K562 (cell line): Measurements from ENCODE around the gene DNAJC2. TPM values are rescaled to one million over a fixed set of nuclear protein-coding genes. Genes with fewer than 3 reads are reported as not detected.

Experiments
- BCL6 ChIP-seq: fragments of 250-450 bp; sonication (Bioruptor Pico); IDR thresholded peaks from 2 replicates; pipeline ENCODE4 v1.4.0; 2020
- CCAR2 ChIP-seq: fragments of 200-400 bp; formaldehyde crosslinking; IDR thresholded peaks from 2 replicates; pipeline ENCODE4 v1.6.1; 2017; ENCODE audit warnings: mild to moderate bottlenecking, low read depth, low read length
- DIDO1 ChIP-seq: fragments of 450-650 bp; IDR thresholded peaks from 2 replicates; pipeline ENCODE4 v1.6.1; 2016; ENCODE audit warnings: low read depth, missing biosample characterization, missing genetic modification characterization
- ETV6 ChIP-seq, 3 experiments: fragments of 150-350 bp in 1 of 3; sonication (generic) in 1 of 3; formaldehyde crosslinking in 1 of 3; IDR thresholded peaks; 2 replicates each; pipeline versions ENCODE4 v1.6.1 to v1.8.0; 2014 to 2022; ENCODE audit warnings: borderline replicate concordance in 2 of 3, low read depth in 2 of 3, antibody characterized with exemption in 1 of 3, low read length in 1 of 3, mild to moderate bottlenecking in 1 of 3, missing genetic modification reagents in 1 of 3
- FOXM1 ChIP-seq, 2 experiments: fragments of 450-650 bp in 1 of 2; sonication (generic) in 1 of 2; formaldehyde crosslinking in 1 of 2; IDR thresholded peaks; 2 replicates each; pipeline versions ENCODE4 v1.6.1 to v1.9.0; 2017 to 2022; ENCODE audit warnings: low read depth in 2 of 2, mild to moderate bottlenecking in 2 of 2, missing genetic modification reagents in 1 of 2, moderate library complexity in 1 of 2
- HDAC3 ChIP-seq: fragments of 450-650 bp; IDR thresholded peaks from 2 replicates; pipeline ENCODE4 v1.6.1; 2018; ENCODE audit warnings: borderline replicate concordance, mild to moderate bottlenecking, moderate library complexity; ENCODE audit not compliant: partially characterized antibody
- HDAC6 ChIP-seq: IDR thresholded peaks from 2 replicates; pipeline ENCODE4 v1.6.1; 2012; ENCODE audit warnings: low read depth, mild to moderate bottlenecking, control low read depth, inconsistent platforms, low read length, moderate library complexity
- ILK ChIP-seq: fragments of 450-650 bp; IDR thresholded peaks from 2 replicates; pipeline ENCODE4 v1.6.1; 2016; ENCODE audit warnings: missing genetic modification characterization, low read depth, mild to moderate bottlenecking, missing compliant biosample characterization, moderate library complexity, borderline replicate concordance
- KAT2B ChIP-seq: IDR thresholded peaks from one replicate; pipeline ENCODE4 v1.6.1; 2012; ENCODE audit warnings: low read depth, mild to moderate bottlenecking, control low read depth, inconsistent platforms, low read length, moderate library complexity
- KLF13 ChIP-seq: fragments of 450-650 bp; IDR thresholded peaks from 2 replicates; pipeline ENCODE4 v1.6.1; 2016; ENCODE audit warnings: missing genetic modification characterization, low read depth, mild to moderate bottlenecking, missing compliant biosample characterization, moderate library complexity, borderline replicate concordance
- MAZ ChIP-seq, 2 experiments: fragments of 450-650 bp in 1 of 2; sonication (generic) in 1 of 2; formaldehyde crosslinking; IDR thresholded peaks in 1 of 2; conservative IDR thresholded peaks in 1 of 2; 2 replicates each; pipeline versions ENCODE4 v1.4.0 to v1.5.0; 2020; ENCODE audit warnings: mild to moderate bottlenecking in 1 of 2, missing genetic modification reagents in 1 of 2
- MLLT1 ChIP-seq, 2 experiments: fragments of 450-650 bp; IDR thresholded peaks; 2 replicates each; pipeline ENCODE4 v1.6.1; 2016
- NCOA2 ChIP-seq, 2 experiments: fragments of 450-650 bp; IDR thresholded peaks; 2 replicates each; pipeline ENCODE4 v1.6.1; 2018; ENCODE audit warnings: mild to moderate bottlenecking in 2 of 2, moderate library complexity in 1 of 2; ENCODE audit not compliant: partially characterized antibody in 2 of 2
- PML ChIP-seq: IDR thresholded peaks from 2 replicates; pipeline ENCODE4 v1.6.1; 2012; ENCODE audit warnings: low read length, inconsistent platforms
- POLR3A ChIP-seq: IDR thresholded peaks from 2 replicates; pipeline ENCODE4 v1.6.1; 2011; ENCODE audit warnings: borderline replicate concordance, mild to moderate bottlenecking, moderate library complexity; ENCODE audit not compliant: insufficient read length, insufficient read depth; ENCODE audit errors: extremely low read depth
- RFX5 ChIP-seq: IDR thresholded peaks from 2 replicates; pipeline ENCODE4 v1.6.1; 2011; ENCODE audit warnings: low read depth, mild to moderate bottlenecking, improper control_type of control experiment, low read length
- TAF15 ChIP-seq: fragments of 200-400 bp; formaldehyde crosslinking; IDR thresholded peaks from 2 replicates; pipeline ENCODE4 v1.6.1; 2017; ENCODE audit warnings: mild to moderate bottlenecking, low read depth, low read length, moderate library complexity
- TCF7 ChIP-seq: sonication (generic); IDR thresholded peaks from 2 replicates; pipeline ENCODE4 v1.6.1; 2016; ENCODE audit warnings: antibody characterized with exemption, borderline replicate concordance
- WHSC1 ChIP-seq: IDR thresholded peaks from one replicate; pipeline ENCODE4 v1.6.1; 2012; ENCODE audit warnings: low read length, control low read depth, inconsistent platforms
- ZFP91 ChIP-seq: sonication (generic); formaldehyde crosslinking; IDR thresholded peaks from 2 replicates; pipeline ENCODE4 v1.8.0; 2022; ENCODE audit warnings: mild to moderate bottlenecking, missing genetic modification reagents
- ZNF449 ChIP-seq: fragments of 250-450 bp; sonication (Bioruptor Pico); IDR thresholded peaks from 2 replicates; pipeline ENCODE4 v1.8.0; 2022; ENCODE audit warnings: moderate library complexity, mild to moderate bottlenecking, inconsistent platforms
- ZNF507 ChIP-seq: conservative IDR thresholded peaks from 2 replicates; pipeline ENCODE4 v1.6.1; 2017; ENCODE audit warnings: missing genetic modification characterization, missing compliant biosample characterization
- ZNF695 ChIP-seq: fragments of 450-650 bp; formaldehyde crosslinking; IDR thresholded peaks from 2 replicates; pipeline ENCODE4 v1.4.0; 2020; ENCODE audit warnings: mild to moderate bottlenecking, moderate library complexity
- polyA plus RNA-seq, 8 experiments: library from polyadenylated mRNA; depleted of rRNA in 4 of 8; stranded (reverse) in 5 of 8; unstranded in 3 of 8; fragments of >200 nt; fragmentation: Nextera tagmentation in 2 of 8; fragmentation: Illumina TruSeq in 1 of 8; extraction: Ambion mirVana in 2 of 8; extraction: Trizol in 1 of 8; gene quantifications; 2 replicates each; pipeline versions ENCODE4 v1.2.1 to v1.2.3, GENCODE V29; 2011 to 2014; ENCODE audit warnings: inconsistent platforms in 1 of 8, missing spikeins in 1 of 8
- total RNA-seq, 7 experiments: library from RNA; depleted of rRNA in 6 of 7; stranded (reverse); fragments of >200 nt in 6 of 7; fragmentation: Illumina TruSeq in 2 of 7; extraction: Trizol in 2 of 7; gene quantifications; 2 replicates each; pipeline versions ENCODE4 v1.2.1 to v1.2.3, GENCODE V29; 2011 to 2021; ENCODE audit warnings: low replicate concordance in 1 of 7

The DNAJC2 gene
- total and polyA plus RNA-seq, 9 of the 15 experiments (the other 6 are each of a cell fraction or from before 2014, with no cell fraction given): 40.2 to 157 (median 92.1) TPM

GRCh38 chr7:103344453-103345149 is at the start of gene DNAJC2 (continued):
- TF ChIP-seq MAZ (CRISPR knock-in tag; conservative IDR thresholded peaks at IDR 0.05 in 1 of 2, IDR thresholded peaks at IDR 0.05 in 1 of 2) (peak; percentile 95 to 99), KAT2B (no peak), MLLT1 (IDR thresholded peaks at IDR 0.05) (peak in 1 of 2 experiments; percentile 69; a peak in 2 of 4 replicates), TAF15 (no peak), ZNF449 (CRISPR knock-in tag) (no peak; the same call in 1 of the 2 replicates), ZFP91 (CRISPR knock-in tag) (no peak; the same call in 1 of the 2 replicates), HDAC3 (no peak), ILK (tag) (no peak), FOXM1 (IDR thresholded peaks at IDR 0.05; ENCODE audit: low read depth) (peak; percentile 75), FOXM1 (CRISPR knock-in tag; IDR thresholded peaks at IDR 0.05; ENCODE audit: low read depth) (no peak), ZNF507 (tag) (no peak), DIDO1 (tag) (peak; percentile 88), CCAR2 (no peak), ETV6 (IDR thresholded peaks at IDR 0.05; ENCODE audit: borderline replicate concordance in 1 of 2, low read depth in 2 of 2, low read length in 1 of 2) (peak in 1 of 2 experiments; percentile 62; a peak in 2 of 4 replicates), ETV6 (CRISPR knock-in tag; IDR thresholded peaks at IDR 0.05; ENCODE audit: borderline replicate concordance) (no peak), RFX5 (no peak), NCOA2 (IDR thresholded peaks at IDR 0.05; ENCODE audit: partially characterized antibody in 2 of 2) (no peak), HDAC6 (no peak), KLF13 (tag) (peak; percentile 85), POLR3A (no peak), BCL6 (no peak), WHSC1 (no peak), PML (peak; percentile 84), TCF7 (no peak; the same call in 1 of the 2 replicates), ZNF695 (CRISPR knock-in tag) (0 out of 2 replicates have a peak, but pooled peaks have one; percentile 20)
